ENCODE measurements around the gene THAP11. TPM values are rescaled to one million over a fixed set of nuclear protein-coding genes. Genes with fewer than 3 reads are reported as not detected.

Gene THAP11
- total and polyA plus RNA-seq, 2 of the 13 experiments (the other 11 are each of a cell fraction or from before 2014, with no cell fraction given): 44.2 to 53.4 TPM

- TF ChIP-seq ZNF574 (CRISPR knock-in tag; IDR thresholded peaks at IDR 0.05) (peak; percentile 35; the same call in 1 of the 2 replicates), WIZ (CRISPR knock-in tag; IDR thresholded peaks at IDR 0.05) (no peak), ZNF567 (CRISPR knock-in tag; IDR thresholded peaks at IDR 0.05; ENCODE audit: borderline replicate concordance) (no peak), SRSF9 (IDR thresholded peaks at IDR 0.05; ENCODE audit: borderline replicate concordance, insufficient read depth, low read depth, low read length, poor library complexity, severe bottlenecking) (no peak), ATF3 (CRISPR knock-in tag; IDR thresholded peaks at IDR 0.05) (no peak), TRIM22 (IDR thresholded peaks at IDR 0.05) (no peak), SNAPC5 (CRISPR knock-in tag; IDR thresholded peaks at IDR 0.05; ENCODE audit: borderline replicate concordance) (no peak), NFE2L1 (CRISPR knock-in tag; IDR thresholded peaks at IDR 0.05; ENCODE audit: borderline replicate concordance) (no peak), ZNF331 (CRISPR knock-in tag; IDR thresholded peaks at IDR 0.05) (no peak), SATB2 (CRISPR knock-in tag; IDR thresholded peaks at IDR 0.05) (no peak), MBNL3 (CRISPR knock-in tag; conservative IDR thresholded peaks at IDR 0.05) (no peak), GABPA (IDR thresholded peaks at IDR 0.05; ENCODE audit: low read depth, low read length) (no peak), GABPA (CRISPR knock-in tag; IDR thresholded peaks at IDR 0.05; ENCODE audit: low read depth) (0 out of 2 replicates have a peak, but pooled peaks have one; percentile 33), ZBTB39 (CRISPR knock-in tag; IDR thresholded peaks at IDR 0.05) (no peak), MLX (CRISPR knock-in tag; IDR thresholded peaks at IDR 0.05) (peak; percentile 47; the same call in 1 of the 2 replicates), HNRNPUL1 (IDR thresholded peaks at IDR 0.05; ENCODE audit: low read depth, low read length) (no peak), ZNF136 (CRISPR knock-in tag; IDR thresholded peaks at IDR 0.05; ENCODE audit: low read depth) (no peak), ZFP36L1 (CRISPR knock-in tag; IDR thresholded peaks at IDR 0.05) (no peak), ZNF891 (CRISPR knock-in tag; IDR thresholded peaks at IDR 0.05) (no peak), KMT2B (CRISPR knock-in tag; IDR thresholded peaks at IDR 0.05) (no peak), ZNF24 (IDR thresholded peaks at IDR 0.05) (no peak), CHD4 (IDR thresholded peaks at IDR 0.05; ENCODE audit: borderline replicate concordance, low read length) (no peak; the same call in 1 of the 2 replicates), SPEN (CRISPR knock-in tag; IDR thresholded peaks at IDR 0.05; ENCODE audit: low read depth) (peak; percentile 68; the same call in 1 of the 2 replicates), MLLT10 (CRISPR knock-in tag; IDR thresholded peaks at IDR 0.05) (no peak)
Observed at GRCh38 chr16:67857547-67858233, 15.6 kb downstream of the THAP11 start (continued).

Data from HepG2 (cell line).